Mucosa of stomach (tissue), 1 donor: ENCODE measurements around the gene TTLL10.
"Not testable (repeated sequence)": the region's sequence is repeated elsewhere in the genome, so short reads cannot be mapped to it uniquely, and the experiment has no call there.

Experiments
- H3K27me3 ChIP-seq: one replicate; pipeline ENCODE4 v1.7.0; 2013; ENCODE audit warnings: mild to moderate bottlenecking, low read length; ENCODE audit not compliant: control insufficient read depth, insufficient read depth
- H3K36me3 ChIP-seq: one replicate; pipeline ENCODE4 v1.7.0; 2013; ENCODE audit warnings: low read length; ENCODE audit not compliant: control insufficient read depth, insufficient read depth
- H3K4me1 ChIP-seq: one replicate; pipeline ENCODE4 v1.7.0; 2013; ENCODE audit warnings: mild to moderate bottlenecking, low read length; ENCODE audit not compliant: control insufficient read depth, insufficient read depth
- H3K4me3 ChIP-seq: one replicate; pipeline ENCODE4 v1.7.0; 2013; ENCODE audit warnings: low read length
- H3K9ac ChIP-seq: one replicate; pipeline ENCODE4 v1.7.0; 2013; ENCODE audit warnings: mild to moderate bottlenecking, low read length, moderate library complexity
- H3K9me3 ChIP-seq: one replicate; pipeline ENCODE4 v1.7.0; 2013; ENCODE audit warnings: mild to moderate bottlenecking, low read length, moderate library complexity; ENCODE audit not compliant: control insufficient read depth
- donor health status: Pancreatic carcinoma.

The TTLL10 gene

DNA sequence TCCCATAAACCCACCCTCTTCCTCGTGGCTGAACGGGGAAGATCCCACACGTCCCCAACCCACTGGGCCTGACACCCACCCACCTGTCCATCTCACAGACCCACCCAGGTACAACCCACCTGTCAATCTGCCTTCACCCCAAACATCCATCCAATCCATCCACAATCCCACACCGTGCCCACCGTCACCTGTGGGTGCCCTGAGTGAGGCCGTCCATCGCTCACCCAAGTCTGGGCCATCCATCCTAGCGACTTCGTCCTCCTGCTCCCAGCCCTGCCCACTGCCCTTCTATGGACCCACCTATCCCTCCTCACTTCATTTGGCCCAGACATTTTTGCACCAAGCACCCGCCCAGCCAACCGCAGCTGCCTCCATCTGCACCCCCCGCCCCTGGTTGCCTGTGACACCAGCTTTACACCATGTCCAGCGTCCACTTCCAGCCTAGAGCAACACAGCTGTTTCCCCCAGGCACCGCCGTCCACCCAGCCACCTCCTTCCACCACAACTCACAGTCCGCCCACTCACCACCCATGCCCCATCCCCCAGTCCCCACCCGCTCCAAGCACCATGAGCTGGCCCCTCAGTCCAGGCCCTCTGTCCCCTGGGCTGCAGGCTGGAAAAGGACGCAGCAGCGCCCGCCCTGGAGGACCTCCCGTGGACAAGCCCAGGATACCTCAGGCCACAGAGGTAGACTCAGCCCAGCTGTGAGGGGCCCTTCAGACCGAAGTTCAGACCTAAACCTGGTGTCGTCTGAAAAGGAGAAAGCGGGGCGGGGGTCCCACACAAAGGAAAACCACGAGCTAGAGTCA, 7.7 kb downstream of the TTLL10 start:
- Histone ChIP-seq H3K9me3 (no peaks in the 10 kb centered on the region), H3K4me1 (no peaks in the 10 kb centered on the region), H3K27me3 (no peaks in the 10 kb centered on the region), H3K4me3 (no peak overlapping the region), H3K36me3 (no peaks in the 10 kb centered on the region), H3K9ac (no peak overlapping the region)

DNA sequence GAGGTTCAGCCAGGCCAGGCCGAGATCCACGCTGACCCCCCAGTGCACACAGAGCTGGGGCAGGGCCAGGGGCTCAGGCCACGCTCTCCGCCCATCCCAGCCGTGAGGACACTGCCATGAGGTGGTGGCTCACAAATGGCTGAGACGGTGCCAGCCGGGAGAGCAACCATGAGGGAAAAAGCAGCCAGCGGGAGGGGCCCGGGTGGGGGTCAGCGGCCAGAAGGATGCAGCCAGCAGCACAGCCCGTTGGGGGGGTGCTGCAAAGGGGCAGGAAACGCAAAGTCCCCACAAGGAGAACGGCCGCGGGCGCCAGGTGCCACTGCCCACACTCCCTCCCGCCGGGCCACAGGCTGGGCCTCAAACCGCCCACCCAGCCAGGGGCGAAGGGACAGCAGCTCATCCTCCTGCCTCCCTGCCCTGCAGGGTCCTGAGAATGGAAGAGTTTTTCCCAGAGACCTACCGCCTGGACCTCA, 8.3 kb downstream of the TTLL10 start:
- H3K9me3 ChIP-seq = no peaks in the 10 kb centered on the region
- no peak overlapping the region for H3K9ac ChIP-seq
- no peaks in the 10 kb centered on the region for H3K36me3 ChIP-seq
- no peaks in the 10 kb centered on the region for H3K4me1 ChIP-seq
- H3K4me3 ChIP-seq = no peak overlapping the region
- H3K27me3 ChIP-seq = no peaks in the 10 kb centered on the region

DNA sequence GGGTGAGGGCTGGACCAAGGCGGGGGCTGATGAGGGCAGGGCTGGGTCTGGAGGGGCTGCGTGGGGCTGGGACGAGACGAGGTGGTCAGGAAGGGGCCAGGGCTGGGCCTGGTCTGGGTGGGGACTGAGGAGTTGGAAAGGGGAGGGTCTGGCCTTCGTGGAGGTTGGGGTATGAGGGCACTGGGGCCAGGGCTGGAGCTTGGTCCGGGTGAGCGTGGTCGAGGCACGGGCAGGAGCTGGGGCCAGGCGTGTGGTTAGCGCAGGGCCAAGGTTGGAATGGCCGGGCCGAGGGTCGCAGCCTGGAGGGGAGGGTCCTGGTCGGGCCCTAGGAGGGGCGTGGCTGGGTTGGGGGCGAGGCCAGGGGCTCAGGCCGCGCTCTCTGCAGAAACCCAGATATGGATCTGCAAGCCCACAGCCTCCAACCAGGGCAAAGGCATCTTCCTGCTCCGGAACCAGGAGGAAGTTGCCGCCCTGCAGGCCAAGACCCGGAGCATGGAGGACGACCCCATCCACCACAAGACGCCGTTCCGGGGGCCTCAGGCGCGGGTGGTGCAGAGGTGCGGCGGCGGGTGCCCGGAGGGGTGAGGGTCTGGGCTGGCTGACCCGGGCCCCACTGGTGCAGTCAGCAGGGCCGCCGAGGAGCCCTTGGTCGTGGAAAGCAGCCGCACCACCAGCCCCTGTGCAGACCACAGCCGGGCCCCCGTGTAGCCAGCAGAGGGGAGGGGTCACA, 9.0 kb downstream of the TTLL10 start:
- H3K4me1 ChIP-seq = no peaks in the 10 kb centered on the region
- H3K4me3 ChIP-seq = no peak overlapping the region
- H3K9ac ChIP-seq = no peak overlapping the region
- no peaks in the 10 kb centered on the region for H3K9me3 ChIP-seq
- H3K36me3 ChIP-seq = no peaks in the 10 kb centered on the region
- H3K27me3 ChIP-seq = no peaks in the 10 kb centered on the region

DNA sequence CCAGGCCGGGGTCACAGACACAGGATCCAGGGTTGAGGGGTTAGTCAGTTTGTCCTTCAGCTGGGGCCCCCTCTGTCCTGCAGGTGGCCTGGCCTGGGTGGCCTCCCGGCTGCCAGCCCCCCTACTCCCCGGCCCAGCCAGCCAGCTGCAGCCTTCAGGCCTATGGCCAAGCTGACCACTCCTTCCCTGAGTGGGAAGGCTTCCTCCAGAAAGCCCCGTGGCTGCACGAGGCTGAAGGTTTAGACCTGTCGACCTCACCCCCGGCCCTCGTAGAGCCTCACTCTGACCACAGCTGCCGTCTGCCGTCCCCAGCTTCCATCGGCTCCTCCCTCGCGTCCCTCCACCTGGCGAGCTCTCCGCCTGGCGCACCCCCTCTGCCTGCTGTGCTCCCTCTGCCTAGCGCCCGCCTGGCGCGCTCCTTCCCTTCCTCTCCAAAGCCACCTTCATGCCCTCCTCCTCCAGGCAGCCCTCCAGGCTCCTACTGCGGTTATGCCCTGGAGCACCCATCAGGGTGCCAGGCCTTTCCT, 9.6 kb downstream of the TTLL10 start:
- no peaks in the 10 kb centered on the region for H3K36me3 ChIP-seq
- H3K4me3 ChIP-seq = no peak overlapping the region
- H3K27me3 ChIP-seq = no peaks in the 10 kb centered on the region
- H3K9ac ChIP-seq = no peak overlapping the region
- H3K9me3 ChIP-seq = no peaks in the 10 kb centered on the region
- H3K4me1 ChIP-seq = no peaks in the 10 kb centered on the region

DNA sequence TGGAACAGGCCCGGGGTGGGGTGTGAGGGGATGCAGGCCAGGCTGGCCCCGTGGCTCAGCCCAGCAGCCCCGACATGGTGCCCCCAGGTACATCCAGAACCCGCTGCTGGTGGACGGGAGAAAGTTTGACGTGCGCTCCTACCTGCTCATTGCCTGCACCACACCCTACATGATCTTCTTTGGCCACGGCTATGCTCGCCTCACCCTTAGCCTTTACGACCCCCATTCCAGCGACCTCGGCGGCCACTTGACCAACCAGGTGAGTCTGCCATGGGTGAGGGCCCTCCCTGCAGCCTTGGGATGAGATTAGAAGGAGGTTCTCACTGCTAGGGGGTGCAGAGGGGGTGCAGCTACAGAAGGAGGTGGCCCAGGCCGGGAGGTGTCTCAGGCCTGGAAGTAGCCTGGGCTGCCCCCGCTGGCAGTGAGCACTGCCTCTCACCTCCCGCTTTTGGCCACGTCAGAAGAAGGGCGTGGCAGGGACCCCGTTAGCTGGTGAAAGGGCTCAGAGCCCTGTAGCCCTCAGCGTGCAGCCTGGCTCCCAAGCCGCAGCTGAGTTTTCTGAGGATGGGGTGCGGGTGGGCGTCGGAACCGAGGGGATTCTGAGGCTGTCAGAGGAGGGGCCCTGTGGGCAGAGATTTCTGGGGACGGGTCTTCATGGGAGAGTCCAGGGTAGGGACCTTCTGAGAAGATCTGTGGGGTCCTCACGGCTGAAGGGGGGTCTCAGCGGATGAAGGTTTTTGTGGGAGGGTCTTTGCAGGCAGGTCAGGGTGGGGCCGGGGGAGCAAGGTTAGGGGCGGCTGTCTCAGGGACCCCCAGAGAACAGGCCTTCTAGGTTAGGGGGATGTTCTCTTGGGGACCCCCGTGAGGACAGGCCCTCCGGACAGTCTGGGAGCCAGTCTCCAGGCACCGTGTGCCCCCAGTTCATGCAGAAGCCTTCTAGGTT, 10.4 kb downstream of the TTLL10 start:
- Histone ChIP-seq H3K9ac (no peak overlapping the region), H3K9me3 (no peaks in the 10 kb centered on the region), H3K36me3 (no peaks in the 10 kb centered on the region), H3K27me3 (no peaks in the 10 kb centered on the region), H3K4me1 (no peaks in the 10 kb centered on the region), H3K4me3 (no peak overlapping the region)

DNA sequence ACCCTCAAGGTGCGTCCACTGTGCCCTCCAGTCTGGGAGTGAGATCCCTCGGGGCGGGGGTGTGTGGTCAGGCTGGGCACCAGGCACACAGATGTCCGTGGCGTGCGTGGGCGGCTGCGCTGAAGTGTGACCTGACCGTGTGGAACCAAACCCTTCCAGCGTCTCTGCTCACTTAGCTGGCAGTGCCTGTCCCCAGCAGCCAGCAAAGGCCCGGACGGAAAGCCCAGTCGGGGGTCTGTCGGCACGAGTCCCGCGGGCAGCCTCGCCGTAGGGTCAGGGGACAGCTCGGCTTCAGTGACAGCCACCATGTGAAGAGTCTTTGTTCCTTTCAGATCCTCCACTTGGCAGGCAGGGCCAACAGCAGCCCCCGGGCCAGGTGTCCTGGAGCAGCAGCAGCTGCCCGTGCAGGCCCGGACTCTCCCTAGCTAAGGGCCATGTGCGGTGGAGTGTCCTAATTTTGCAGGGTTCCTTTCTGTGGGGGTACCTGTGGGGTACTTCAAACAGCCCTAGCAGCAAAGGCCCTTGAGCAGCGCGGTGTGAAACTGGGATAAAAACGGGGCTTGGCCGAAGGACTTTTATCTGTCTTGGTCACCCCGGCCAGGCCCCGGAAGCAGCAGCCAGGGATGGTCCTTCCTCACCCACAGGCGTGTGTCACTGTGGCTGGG, 11.6 kb downstream of the TTLL10 start:
- no peaks in the 10 kb centered on the region for H3K9me3 ChIP-seq
- no peaks in the 10 kb centered on the region for H3K27me3 ChIP-seq
- no peaks in the 10 kb centered on the region for H3K4me1 ChIP-seq
- no peaks in the 10 kb centered on the region for H3K36me3 ChIP-seq
- no peak overlapping the region for H3K4me3 ChIP-seq
- no peak overlapping the region for H3K9ac ChIP-seq

DNA sequence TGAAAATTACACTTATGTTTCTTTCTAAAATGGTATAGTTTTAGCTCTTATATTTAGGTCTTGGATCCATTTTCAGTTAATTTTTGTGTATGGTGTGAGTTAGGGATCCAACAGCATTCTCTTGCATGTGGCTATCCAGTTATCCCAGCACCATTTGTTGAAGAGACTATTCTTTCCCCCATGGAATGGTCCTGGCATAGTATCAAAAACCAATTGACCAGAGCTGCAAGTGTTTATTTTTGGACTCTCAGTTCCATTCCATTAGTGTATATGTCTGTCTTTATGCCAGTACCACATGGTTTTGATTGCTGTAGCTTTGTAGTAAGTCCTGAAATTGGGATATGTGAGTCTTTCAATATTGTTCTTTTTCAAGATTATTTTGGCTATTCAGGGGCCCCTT, 14.3 kb downstream of the TTLL10 start:
- H3K36me3 ChIP-seq = no peaks in the 10 kb centered on the region
- no peaks in the 10 kb centered on the region for H3K27me3 ChIP-seq
- no peak overlapping the region for H3K9ac ChIP-seq
- no peaks in the 10 kb centered on the region for H3K4me1 ChIP-seq
- no peaks in the 10 kb centered on the region for H3K9me3 ChIP-seq
- H3K4me3 ChIP-seq = no peak overlapping the region

DNA sequence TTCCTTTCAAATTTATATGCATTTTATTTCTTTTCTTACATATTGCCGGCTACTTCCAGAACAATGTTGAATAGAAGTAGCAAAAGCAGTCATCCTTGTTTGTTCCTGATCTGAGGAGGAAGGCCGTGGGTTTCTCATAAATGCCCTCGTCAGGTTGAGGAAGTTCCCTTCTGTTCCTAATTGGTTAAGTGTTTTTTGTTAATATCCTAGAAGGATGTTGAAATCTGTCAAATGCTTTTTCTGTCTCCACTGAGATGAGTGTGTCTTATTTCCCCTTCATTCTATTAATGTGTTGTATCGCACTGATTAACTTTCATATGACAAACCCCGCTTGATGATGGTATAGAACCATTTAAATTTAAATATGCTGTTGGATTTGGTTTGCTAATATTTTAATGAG, 15.4 kb downstream of the TTLL10 start:
- no peak overlapping the region for H3K4me3 ChIP-seq
- H3K4me1 ChIP-seq = no peaks in the 10 kb centered on the region
- H3K9ac ChIP-seq = no peak overlapping the region
- H3K36me3 ChIP-seq = no peaks in the 10 kb centered on the region
- no peaks in the 10 kb centered on the region for H3K27me3 ChIP-seq
- H3K9me3 ChIP-seq = no peaks in the 10 kb centered on the region

DNA sequence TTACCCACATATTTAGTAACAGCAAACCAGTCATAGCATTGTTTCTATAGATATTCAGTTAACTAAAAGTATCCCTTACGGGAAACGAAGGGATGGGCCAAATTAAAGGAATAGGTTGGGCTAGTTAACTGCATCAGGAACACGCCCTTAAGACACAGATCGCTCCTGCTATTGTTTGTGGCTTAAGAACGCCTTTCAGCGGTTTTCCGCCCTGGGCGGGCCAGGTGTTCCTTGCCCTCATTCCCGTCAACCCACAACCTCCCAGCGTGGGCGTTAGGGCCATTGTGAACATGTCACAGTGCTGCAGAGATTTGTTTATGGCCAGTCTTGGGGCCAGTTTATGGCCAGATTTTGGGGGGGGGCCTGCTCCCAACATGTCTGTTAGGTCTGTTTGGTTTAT, 18.1 kb downstream of the TTLL10 start:
- Histone ChIP-seq H3K9ac (no peak overlapping the region), H3K27me3 (no peaks in the 10 kb centered on the region), H3K4me3 (no peak overlapping the region), H3K4me1 (no peaks in the 10 kb centered on the region), H3K9me3 (no peaks in the 10 kb centered on the region), H3K36me3 (no peaks in the 10 kb centered on the region)

DNA sequence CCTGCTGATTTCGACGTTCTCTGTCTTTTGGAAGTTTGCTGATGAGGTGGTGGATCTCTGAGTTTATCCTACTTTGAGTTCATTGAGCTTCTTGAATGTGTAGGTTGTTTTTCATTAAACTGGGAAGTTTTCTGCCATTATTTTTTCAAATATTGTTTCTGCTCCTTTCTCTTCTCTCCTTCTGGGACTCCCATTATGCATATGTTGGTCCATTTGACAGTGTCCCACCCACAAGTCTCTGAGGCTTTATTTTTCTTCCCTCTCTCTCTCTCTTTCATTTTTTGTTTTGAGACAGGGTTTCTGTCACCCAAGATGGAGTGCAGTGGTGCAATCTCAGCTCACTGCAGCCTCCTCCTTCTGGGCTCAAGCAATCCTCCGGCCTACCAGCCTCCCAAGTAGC, 21.0 kb downstream of the TTLL10 start:
- H3K36me3 ChIP-seq = no peaks in the 10 kb centered on the region
- no peaks in the 10 kb centered on the region for H3K9me3 ChIP-seq
- H3K9ac ChIP-seq = no peak overlapping the region
- no peaks in the 10 kb centered on the region for H3K4me1 ChIP-seq
- H3K27me3 ChIP-seq = peaks cover 10% of the 10 kb centered on the region
- no peak overlapping the region for H3K4me3 ChIP-seq

DNA sequence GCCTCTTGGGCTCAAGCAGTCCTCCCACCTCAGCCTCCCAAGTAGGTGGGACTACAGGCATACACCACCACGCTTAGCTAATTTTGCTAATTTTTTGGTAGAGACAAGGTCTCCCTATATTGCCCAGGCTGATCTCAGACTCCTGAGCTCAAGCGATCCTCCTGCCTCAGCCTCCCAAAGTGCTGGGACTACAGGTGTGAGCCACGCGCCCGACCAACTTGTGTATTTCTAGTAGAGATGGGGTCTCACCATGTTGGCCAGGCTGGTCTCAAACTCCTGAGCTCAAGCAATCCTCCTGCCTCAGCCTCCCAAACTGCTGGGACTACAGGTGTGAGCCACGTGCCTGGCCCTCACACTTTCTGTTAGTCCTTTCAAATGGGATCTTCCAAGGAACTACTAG, 22.0 kb downstream of the TTLL10 start:
- peaks cover 20% of the 10 kb centered on the region for H3K27me3 ChIP-seq
- H3K9me3 ChIP-seq, H3K4me3 ChIP-seq, H3K9ac ChIP-seq, H3K4me1 ChIP-seq, H3K36me3 ChIP-seq: not testable (repeated sequence)
